HG03060 (cell line): ENCODE measurements around the gene ADAMTS17.

Experiments
- ATAC-seq: cut with Tn5 transposase; IDR thresholded peaks from one replicate; pipeline ENCODE4 v1.9.1; 2021; ENCODE audit warnings: low read depth, moderate number of reproducible peaks; ENCODE audit not compliant: unreplicated experiment

ADAMTS17 gene

GRCh38 chr15:100311833-100312476 is 29.8 kb downstream of the ADAMTS17 start:
- ATAC-seq = no peak

GRCh38 chr15:100311154-100311625 is 30.6 kb downstream of the ADAMTS17 start:
- ATAC-seq = no peak

GRCh38 chr15:100310513-100311153 is 31.1 kb downstream of the ADAMTS17 start:
- ATAC-seq = no peak

GRCh38 chr15:100310041-100310405 is 31.8 kb downstream of the ADAMTS17 start:
- no peak for ATAC-seq

GRCh38 chr15:100309109-100310040 is 32.4 kb downstream of the ADAMTS17 start:
- ATAC-seq = no peak

- no peak for ATAC-seq
Observed at GRCh38 chr15:100308608-100309007, 33.2 kb downstream of the ADAMTS17 start.

- ATAC-seq = no peak
Observed at GRCh38 chr15:100308213-100308600, 33.6 kb downstream of the ADAMTS17 start.

- ATAC-seq = no peak
Observed at GRCh38 chr15:100307241-100308212, 34.2 kb downstream of the ADAMTS17 start.

- no peak for ATAC-seq
Observed at GRCh38 chr15:100306098-100306497, 35.7 kb downstream of the ADAMTS17 start.

- no peak for ATAC-seq
Observed at GRCh38 chr15:100301910-100302431, 39.8 kb downstream of the ADAMTS17 start.

GRCh38 chr15:100298257-100298656 is 43.5 kb downstream of the ADAMTS17 start:
- ATAC-seq = no peak

- no peak for ATAC-seq
Observed at GRCh38 chr15:100297812-100298211, 44.0 kb downstream of the ADAMTS17 start.

- ATAC-seq = no peak
Observed at GRCh38 chr15:100295939-100296565, 45.7 kb downstream of the ADAMTS17 start.

GRCh38 chr15:100292010-100292409 is 49.8 kb downstream of the ADAMTS17 start:
- ATAC-seq = no peak

- ATAC-seq = no peak
Observed at GRCh38 chr15:100291106-100291505, 50.7 kb downstream of the ADAMTS17 start.

- no peak for ATAC-seq
Observed at GRCh38 chr15:100285641-100286295, 56.0 kb downstream of the ADAMTS17 start.

GRCh38 chr15:100284701-100285100 is 57.1 kb downstream of the ADAMTS17 start:
- ATAC-seq = no peak

GRCh38 chr15:100284191-100284590 is 57.6 kb downstream of the ADAMTS17 start:
- ATAC-seq = no peak
